M059J (cell line): ENCODE data around the gene CACNB3. TPM values are rescaled to one million over a fixed set of nuclear protein-coding genes. Genes with fewer than 3 reads are reported as not detected.
"Not testable (repeated sequence)": the region's sequence is repeated elsewhere in the genome, so short reads cannot be mapped to it uniquely, and the experiment has no call there.

ENCODE experiments used
- DNase-seq: peaks from one replicate; pipeline ENCODE4 v3.0.0-alpha.2; 2012; ENCODE audit warnings: low read depth
- total RNA-seq: library from RNA; depleted of rRNA; stranded (reverse); fragments of >200 nt; shearing (Covaris generic); gene quantifications from 2 replicates; pipeline ENCODE4 v1.2.3, GENCODE V29; 2014

The CACNB3 gene
- total RNA-seq, 1 experiment from 2014 or later, result 15.8 TPM

DNA sequence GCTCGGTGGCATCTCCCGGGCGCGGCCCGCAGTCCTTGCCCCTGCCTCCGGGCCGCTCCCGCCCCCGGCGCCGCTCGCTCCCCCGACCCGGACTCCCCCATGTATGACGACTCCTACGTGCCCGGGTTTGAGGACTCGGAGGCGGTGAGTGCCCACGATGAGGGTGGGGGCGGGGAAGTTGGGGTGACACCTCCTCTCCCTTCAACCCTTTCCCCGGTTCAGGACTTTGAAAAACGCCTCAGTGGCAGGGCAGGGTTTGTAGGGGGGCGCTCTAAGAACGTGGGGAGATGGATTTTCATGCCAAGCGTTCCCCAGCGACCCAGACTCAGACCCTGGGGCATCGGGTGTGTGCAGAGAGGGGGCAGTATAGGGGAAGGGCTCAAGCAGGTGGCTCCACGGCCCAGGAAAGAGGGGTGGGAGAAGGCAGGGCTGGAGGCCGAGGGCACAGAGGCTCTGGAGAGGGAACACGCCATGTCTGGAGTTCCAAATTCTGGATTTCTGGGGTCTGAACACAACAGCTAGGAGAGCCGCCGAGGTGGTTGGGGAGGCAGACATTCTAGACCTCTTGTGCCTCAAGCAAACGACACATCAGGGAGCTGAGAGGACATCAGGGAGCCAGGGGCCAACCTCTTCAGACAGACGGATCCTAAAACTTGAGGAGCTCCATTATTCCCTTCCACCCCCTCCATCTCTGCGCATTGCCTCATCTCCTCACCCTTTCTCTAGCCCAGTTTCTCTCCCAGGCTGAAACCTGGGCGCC lies 715 bp downstream of the CACNB3 start:
- DNase-seq, result no peak

DNA sequence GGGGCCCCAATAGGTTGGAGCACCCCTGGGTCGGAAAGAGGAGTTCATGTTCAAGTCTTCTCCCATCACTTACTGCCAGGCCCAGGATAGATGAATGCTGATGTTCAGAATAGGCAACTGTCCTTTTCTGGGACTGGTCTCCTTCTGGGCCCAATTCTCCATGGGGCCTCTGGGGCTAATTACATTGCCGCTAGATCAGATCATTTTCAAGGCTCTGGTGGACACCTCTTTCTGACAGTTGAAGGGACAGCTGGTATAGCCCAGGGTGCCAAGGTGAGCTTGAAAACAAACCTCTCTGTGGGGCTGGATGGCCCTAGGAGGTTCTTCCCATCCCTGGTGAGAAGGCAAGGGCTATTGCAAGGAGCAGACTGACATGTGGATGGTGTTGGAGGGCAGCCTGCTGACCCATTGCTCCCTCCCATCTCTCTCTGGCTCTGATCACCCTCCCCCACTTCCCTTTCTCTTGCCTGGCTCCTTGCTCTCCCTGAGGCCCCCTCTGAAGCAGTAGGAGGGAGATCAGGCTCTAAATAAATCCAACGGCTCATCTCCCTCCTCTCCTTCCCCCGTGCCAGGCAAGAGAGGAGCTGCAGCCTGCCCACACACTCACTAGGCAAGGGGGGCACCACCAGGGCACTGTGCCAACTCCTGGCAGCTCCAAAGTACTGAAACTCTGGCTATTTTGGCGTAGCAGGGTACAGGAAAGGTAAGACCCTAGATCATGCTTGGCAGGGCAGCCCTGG lies 1.9 kb downstream of the CACNB3 start:
- no peak for DNase-seq

DNA sequence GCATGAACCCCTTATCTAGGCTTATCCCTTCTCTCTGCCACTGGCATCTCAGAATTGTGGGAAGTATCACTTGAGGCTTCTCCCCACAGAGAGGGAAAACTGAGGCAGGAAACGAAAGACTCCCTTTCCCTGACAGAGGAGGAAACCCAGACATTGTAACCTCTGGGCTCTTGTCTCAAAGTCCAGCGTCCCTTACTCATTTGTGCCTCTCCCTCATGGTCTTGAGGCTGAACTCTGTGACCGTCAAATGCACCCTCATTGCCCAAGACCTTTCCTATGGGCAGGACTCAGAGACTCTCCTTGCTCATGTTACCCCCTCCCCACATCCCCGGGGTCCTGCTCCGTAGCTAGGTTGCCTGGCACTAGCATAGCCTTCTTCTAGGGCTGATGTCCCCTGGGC lies 3.8 kb downstream of the CACNB3 start:
- no peak for DNase-seq

DNA sequence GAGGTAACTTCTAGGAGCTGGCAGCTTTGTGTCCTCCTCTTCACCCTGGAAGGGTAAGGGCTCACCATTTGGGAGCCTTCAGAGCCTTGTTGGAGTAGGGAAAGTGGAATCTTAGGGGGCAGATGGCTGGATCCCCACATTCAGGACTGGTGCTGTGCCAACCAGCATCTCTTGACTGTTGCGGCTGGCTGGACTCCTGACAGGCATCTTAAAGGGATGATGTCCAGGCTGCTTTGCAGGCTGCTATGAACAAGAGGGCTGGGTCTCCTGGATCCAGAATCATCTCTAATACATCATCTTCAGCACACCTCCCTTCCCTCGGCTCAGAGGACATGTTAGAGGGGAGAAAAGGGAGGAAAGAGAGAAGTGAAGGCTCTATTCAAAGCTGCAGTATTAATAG lies 4.4 kb downstream of the CACNB3 start:
- no peak for DNase-seq

DNA sequence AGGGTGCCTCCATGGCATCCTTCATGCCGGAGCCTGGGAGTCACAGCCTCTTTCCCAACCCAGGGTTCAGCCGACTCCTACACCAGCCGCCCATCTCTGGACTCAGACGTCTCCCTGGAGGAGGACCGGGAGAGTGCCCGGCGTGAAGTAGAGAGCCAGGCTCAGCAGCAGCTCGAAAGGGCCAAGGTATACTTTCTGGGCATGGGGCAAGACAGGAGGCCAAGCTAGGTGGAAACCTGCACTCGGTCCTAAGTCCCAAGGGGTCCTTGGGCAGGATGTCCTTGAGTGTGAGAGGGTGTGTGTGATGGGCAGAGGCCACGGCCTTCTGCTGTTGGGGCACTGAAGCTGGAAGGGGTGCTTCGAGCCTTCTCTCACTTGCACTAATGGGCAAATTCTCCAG lies 5.0 kb downstream of the CACNB3 start:
- DNase-seq, result no peak

DNA sequence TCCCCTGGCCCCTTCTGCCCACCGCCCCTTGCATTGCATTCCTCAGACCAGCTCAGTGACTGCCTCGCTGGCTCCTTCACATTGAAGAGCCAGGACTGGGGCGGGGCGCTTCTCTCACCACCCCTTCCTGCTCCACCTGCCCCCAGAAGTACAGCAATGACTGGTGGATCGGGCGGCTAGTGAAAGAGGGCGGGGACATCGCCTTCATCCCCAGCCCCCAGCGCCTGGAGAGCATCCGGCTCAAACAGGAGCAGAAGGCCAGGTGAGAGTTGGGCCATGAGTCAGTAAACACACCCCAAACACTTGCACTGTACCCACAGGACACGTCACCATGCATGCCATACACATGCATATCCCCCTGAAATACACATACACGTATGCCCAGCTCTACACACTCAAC lies 5.8 kb downstream of the CACNB3 start:
- no peak for DNase-seq

DNA sequence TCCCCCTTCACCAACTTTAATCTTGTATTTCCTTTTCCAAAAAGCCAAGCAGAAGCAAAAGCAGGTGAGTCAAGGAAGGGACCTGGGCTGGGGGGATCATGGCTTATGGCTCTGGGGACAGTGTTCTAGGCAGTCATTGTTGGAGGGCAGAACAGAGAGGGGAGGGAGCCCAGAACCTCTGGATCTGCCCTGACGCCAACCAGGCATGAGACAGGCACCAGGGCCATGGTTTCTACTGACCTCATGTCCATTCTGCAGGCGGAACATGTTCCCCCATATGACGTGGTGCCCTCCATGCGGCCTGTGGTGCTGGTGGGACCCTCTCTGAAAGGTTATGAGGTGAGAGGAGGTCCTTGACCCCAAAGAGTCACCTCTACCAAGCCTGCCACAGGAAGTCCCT lies 6.6 kb downstream of the CACNB3 start:
- DNase-seq, result no peak

DNA sequence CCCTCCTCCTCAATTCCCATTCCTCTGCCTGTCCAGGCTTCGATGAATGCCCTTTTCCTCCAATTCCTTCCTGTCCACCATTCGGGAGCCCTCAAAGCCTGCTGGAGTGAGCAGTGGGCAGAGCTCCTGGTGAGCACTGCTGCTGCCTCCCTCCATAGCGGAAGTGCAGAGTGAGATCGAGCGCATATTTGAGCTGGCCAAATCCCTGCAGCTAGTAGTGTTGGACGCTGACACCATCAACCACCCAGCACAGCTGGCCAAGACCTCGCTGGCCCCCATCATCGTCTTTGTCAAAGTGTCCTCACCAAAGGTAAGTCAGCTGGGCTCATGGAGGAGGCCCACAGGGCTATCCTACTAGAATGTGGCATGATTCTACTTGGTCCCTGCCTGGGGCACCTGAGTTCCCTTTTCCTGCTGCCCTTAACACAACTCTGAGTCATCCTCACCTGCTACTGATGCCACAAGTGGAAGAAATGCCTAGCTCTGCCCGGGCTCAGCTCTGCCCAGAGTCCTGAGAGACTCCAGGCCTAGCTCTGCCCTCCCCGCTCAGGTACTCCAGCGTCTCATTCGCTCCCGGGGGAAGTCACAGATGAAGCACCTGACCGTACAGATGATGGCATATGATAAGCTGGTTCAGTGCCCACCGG lies 8.0 kb downstream of the CACNB3 start:
- DNase-seq, result no peak

DNA sequence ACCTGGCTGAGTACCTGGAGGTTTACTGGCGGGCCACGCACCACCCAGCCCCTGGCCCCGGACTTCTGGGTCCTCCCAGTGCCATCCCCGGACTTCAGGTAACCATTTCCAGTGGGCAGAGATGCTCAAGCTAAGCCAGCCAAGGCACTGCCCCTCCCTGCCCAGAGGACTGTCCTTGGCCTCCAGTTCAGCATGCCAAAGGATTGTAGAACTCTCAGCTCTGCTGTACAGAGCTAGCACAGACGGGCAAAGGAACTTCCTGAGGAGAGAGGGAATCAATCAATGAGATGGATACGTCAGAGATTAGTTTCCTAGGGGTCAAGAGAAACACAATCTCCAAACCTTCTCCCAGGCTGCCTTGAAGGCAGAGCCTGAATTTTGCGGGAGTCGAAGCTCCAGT lies 8.7 kb downstream of the CACNB3 start:
- no peak for DNase-seq

DNA sequence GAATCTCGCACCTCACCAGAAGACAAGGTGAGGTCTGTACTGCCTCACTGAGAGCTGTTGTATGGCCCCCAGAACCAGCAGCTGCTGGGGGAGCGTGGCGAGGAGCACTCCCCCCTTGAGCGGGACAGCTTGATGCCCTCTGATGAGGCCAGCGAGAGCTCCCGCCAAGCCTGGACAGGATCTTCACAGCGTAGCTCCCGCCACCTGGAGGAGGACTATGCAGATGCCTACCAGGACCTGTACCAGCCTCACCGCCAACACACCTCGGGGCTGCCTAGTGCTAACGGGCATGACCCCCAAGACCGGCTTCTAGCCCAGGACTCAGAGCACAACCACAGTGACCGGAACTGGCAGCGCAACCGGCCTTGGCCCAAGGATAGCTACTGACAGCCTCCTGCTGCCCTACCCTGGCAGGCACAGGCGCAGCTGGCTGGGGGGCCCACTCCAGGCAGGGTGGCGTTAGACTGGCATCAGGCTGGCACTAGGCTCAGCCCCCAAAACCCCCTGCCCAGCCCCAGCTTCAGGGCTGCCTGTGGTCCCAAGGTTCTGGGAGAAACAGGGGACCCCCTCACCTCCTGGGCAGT lies 9.3 kb downstream of the CACNB3 start:
- DNase-seq, result no peak

DNA sequence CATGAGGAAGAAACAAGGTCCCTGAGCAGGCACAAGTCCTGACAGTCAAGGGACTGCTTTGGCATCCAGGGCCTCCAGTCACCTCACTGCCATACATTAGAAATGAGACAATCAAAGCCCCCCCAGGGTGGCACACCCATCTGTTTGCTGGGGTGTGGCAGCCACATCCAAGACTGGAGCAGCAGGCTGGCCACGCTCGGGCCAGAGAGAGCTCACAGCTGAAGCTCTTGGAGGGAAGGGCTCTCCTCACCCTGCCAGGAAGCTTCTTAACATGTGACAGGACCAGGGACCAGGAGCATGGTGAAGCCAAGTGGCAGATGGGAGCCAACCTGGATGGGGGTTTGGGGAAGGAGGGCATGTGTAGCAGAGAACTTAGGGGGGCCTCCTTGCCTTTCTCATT lies 10.0 kb downstream of the CACNB3 start:
- no peak for DNase-seq

DNA sequence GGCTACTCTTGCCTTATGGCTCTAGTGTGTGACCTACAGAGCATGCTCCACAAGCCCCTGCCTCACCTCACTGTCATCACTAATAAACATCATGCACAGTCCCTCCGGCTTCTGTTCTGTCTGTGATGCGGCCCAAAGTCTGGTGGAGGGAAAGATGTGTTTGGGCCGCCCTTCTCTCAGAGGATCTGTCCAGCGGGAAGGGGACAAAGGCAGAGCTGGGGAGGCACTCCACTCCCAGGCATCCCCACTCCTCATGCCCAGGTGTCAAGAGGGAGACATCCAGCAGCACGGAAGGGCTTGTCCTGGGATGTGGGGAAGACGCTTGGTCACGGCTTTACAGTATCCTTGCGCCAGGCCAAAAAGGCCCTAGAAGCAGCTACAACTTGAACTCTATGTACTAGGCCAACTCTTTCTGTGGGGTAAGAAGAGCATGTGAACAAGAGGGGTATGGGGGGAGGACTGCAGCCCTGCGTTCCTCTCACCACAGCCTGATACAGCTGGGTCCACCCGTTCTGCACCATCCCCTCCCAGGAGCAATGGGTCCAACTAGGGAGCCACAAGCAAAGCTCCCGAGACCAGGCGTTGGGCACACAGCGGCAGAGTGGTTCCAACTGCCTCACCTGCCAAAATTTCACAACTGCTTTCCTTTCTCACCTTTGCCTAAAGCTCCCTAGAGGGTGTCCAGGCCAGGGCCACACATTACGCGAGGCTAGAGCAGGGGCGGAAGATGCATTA lies 10.7 kb downstream of the CACNB3 start:
- DNase-seq, result no peak

DNA sequence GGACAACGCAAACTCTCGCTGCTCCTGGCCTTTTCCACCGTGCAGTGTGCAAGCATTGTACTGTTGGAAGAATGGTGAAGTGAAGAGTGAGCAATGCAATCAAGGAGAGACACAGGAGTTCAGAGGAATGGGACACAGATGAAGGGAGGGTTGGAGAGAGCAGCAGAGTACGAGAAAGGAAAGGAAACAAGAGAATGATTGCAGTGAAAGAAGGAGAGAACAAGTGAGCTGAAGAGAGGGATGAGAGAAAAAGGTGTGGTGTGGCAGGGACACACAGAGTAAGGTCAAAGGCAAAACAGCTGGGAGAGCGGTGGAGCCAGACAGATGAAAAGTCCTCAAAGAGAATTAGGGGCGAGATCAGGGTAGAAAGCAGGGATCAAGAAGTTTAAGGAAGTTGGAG lies 13.0 kb downstream of the CACNB3 start:
- no peak for DNase-seq

DNA sequence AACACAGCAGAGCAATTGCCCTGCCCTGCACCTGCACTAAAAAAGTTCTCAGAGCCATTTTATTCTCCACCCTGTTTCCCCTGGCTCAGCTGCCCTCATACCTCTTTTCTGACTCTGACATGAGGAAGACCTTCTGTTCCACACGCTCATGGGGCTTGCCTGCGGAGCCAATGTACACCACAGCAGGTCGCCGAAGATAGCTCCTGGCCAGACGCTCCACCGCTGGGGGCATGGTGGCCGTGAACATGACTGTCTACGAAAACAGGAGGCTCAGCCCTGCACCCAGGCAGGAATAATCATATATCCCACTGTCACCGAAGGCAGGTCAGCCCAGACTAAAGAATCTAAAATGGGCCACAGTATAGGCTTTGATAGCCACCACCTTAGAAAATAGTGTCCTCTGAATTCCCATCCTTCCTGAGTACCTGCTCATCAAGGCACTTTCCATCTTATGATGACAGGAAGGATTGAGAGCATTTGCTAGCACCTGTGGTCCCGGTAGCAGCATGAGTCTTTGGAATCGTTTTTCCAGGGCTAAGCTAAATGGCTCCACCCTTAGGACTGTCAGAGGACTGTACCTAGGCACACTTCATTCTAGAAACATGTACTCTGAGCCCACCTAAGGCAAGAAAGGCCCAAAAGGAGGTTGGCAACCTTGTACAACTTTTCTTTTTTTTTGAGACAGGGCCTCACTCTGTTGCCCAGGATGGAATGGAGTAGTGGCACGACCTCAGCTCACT lies 14.2 kb downstream of the CACNB3 start:
- no peak for DNase-seq

DNA sequence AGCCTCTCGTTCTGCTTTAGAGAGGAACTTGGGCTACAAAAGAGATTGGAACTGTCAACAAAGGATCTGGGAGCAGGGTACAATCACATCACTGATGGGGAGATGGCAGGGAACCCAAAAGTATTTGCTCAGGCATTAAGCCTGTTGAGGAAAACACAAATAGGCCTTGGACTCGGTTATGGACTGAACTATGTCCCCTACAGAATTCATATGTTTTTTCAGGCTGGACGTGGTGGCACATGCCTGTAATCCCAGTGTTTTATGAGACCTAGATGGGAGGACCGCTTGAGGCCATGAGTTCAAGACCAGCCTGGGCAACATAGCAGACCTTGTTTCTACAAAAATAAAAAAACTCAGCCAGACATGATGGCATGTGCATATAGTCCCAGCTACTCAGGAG lies 19.8 kb downstream of the CACNB3 start:
- DNase-seq, result no peak

DNA sequence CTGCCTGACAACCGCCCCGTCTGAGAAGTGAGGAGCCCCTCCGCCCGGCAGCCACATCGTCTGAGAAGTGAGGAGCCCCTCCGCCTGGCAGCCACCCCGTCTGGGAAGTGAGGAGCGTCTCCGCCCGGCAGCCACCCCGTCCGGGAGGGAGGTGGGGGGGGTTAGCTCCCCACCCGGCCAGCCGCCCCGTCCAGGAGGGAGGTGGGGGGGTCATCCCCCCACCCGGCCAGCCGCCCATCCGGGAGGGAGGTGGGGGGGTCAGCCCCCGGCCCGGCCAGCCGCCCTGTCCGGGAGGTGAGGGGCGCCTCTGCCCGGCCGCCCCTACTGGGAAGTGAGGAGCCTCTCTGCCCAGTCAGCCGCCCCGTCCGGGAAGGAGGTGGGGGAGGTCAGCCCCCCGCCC lies 23.7 kb downstream of the CACNB3 start:
- DNase-seq, result not testable (repeated sequence)

DNA sequence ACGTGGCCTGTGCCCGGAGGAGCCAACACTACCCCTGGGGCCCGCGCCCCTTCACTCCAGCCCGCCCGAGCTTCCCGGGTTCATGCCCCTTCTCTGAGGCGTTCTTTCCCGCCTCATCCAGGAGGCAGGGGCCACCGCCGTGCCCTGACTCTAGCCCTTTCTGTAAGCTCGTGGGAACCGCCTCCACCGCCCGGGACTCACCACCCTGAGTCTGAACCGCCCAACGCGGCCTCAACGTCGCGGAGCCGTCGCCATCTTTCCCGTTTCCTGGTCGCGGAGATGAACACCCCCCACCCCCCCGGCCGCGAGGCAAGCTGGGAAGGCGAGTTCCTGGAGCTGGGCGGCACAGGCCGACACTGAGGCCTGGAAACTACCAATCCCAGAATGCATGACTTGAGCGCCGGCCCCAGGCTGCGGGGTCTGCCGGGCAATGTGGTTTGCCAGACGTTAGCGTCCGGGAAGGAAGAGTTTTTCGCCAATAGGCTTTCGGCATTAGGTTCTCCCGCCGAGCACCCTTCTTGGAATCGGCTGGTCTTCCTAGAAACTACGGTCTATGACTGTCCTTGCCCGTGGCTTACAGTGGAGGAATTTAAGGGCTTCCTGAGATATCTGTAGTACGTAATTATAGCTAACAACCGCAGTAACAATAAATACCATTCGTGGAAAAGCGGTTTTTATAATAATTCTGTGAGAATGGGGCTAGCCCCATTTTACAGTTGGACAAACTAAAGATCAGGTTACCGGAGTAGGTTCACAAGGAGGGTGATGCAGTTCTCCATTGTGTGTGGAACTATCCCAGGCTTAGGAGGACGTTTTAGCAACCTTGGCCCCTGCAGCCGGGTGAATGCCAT lies 33.8 kb downstream of the CACNB3 start, which contains the start of gene DDX23:
Gene DDX23 (minus strand): TSS at position 281 of the 851 bp plus-strand sequence. CDS start 6,381 bp downstream, outside the sequence.
- peak; percentile 98 for DNase-seq

DNA sequence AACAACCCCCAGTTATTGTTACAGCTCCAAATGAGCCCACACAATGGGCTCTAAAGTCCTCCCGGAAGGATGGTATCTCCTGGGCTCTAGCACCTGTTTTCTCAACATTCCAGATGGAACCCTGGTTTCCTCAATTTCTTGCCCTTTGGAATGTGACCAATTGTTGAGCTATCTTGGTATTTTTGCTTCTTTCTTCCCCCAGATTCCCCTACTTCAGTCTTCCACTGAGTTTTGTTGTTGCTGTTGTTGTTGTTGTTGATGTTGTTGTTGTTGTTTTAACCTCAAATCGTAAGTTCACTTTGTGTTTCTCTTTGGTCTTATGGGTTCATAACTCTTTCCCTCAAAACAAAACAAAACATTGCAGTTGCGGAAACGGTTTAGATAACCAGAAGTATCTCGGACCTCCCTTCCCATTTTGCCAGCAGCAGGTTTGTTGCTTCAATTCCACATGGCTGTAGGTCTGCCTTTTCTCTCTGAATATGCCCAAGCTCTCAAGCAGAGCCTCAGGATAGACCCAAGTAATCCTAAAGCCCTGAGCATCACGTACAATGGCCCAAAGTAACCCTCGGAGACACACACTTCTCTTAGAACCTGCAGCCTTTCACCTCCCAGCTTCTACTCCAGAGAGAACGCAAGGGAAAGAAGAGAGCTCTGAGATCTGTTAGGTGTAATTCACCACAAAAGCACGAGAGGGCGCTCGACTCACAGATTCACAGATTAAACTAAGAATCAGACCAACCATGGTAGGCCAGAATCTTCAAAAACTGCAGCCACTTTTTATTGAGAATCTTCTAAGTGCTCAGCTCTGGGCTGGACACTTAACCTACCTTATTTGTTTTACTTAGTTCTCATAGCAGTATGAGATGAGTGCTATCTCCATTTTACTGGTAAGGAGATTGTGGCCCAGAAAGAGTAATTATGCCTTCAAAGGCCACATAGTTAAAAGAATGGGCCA lies 34.7 kb downstream of the CACNB3 start:
- peak; percentile 90 for DNase-seq

DNA sequence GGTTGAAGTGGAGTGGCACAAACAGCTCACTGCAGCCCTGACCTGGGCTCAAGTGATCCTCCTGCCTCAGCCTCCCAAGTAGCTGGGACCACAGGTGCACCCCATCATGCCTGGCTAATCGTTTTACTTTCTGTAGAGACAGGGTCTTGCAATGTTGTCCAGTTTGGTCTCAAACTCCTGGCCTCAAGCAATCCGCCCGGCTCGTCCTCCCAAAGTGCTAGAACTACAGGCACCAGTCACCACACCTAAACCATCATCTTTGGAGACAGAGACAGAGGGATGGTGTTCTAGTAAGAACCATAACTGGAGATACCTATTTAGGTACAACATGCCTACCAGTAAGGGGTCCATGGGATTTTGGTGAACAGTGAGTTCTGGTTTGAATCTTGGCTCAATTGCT lies 36.2 kb downstream of the CACNB3 start:
- DNase-seq, result no peak
